ENCODE measurements around the gene PADI4.
A peak's percentile ranks its signal among the peaks of the same experiment; 100 is the strongest.
"Not testable (repeated sequence)": the region's sequence is repeated elsewhere in the genome, so short reads cannot be mapped to it uniquely, and the experiment has no call there.

The PADI4 gene

GRCh38 chr1:17316704-17317103, 8.7 kb downstream of the PADI4 start:
- DNase-seq: no peak

GRCh38 chr1:17318262-17318661, 10.3 kb downstream of the PADI4 start:
- no peak for DNase-seq

GRCh38 chr1:17319561-17320350, 11.8 kb downstream of the PADI4 start:
- DNase-seq: no peak

GRCh38 chr1:17321857-17322390, 13.9 kb downstream of the PADI4 start:
- DNase-seq: not testable (repeated sequence)

- no peak for DNase-seq
Measured at GRCh38 chr1:17328855-17329254, 20.9 kb downstream of the PADI4 start.

GRCh38 chr1:17329610-17330009, 21.6 kb downstream of the PADI4 start:
- DNase-seq: no peak

GRCh38 chr1:17330856-17331255, 22.9 kb downstream of the PADI4 start:
- no peak for DNase-seq

GRCh38 chr1:17333081-17333480, 25.1 kb downstream of the PADI4 start:
- DNase-seq: no peak

- DNase-seq: peak; percentile 49 to 76
Measured at GRCh38 chr1:17335821-17336710, 28.1 kb downstream of the PADI4 start.

- DNase-seq: no peak
Measured at GRCh38 chr1:17338706-17339493, 30.9 kb downstream of the PADI4 start.

- DNase-seq: no peak
Measured at GRCh38 chr1:17339521-17339920, 31.5 kb downstream of the PADI4 start.

- DNase-seq: no peak
Measured at GRCh38 chr1:17340358-17340757, 32.4 kb downstream of the PADI4 start.

GRCh38 chr1:17342014-17342441, 34.0 kb downstream of the PADI4 start:
- DNase-seq: no peak

- DNase-seq: not testable (repeated sequence)
Measured at GRCh38 chr1:17345506-17345905, 37.5 kb downstream of the PADI4 start.

- DNase-seq: no peak
Measured at GRCh38 chr1:17346046-17346789, 38.2 kb downstream of the PADI4 start.

- no peak for DNase-seq
Measured at GRCh38 chr1:17347769-17348592, 40.0 kb downstream of the PADI4 start.

- no peak for DNase-seq
Measured at GRCh38 chr1:17348593-17349234, 40.7 kb downstream of the PADI4 start.

GRCh38 chr1:17350083-17350482, 42.1 kb downstream of the PADI4 start:
- DNase-seq: no peak

- no peak for DNase-seq
Measured at GRCh38 chr1:17350928-17351446, 43.0 kb downstream of the PADI4 start.

- no peak for DNase-seq
Measured at GRCh38 chr1:17351598-17352324, 43.8 kb downstream of the PADI4 start.
